ENCODE results near the gene ADGRA1. TPM values are rescaled to one million over a fixed set of nuclear protein-coding genes. Genes with fewer than 3 reads are reported as not detected.

Gene ADGRA1
- total RNA-seq, 3 donors from 2014 or later: 0.10 TPM; not detected in 2

- TF ChIP-seq, protein P1, sequence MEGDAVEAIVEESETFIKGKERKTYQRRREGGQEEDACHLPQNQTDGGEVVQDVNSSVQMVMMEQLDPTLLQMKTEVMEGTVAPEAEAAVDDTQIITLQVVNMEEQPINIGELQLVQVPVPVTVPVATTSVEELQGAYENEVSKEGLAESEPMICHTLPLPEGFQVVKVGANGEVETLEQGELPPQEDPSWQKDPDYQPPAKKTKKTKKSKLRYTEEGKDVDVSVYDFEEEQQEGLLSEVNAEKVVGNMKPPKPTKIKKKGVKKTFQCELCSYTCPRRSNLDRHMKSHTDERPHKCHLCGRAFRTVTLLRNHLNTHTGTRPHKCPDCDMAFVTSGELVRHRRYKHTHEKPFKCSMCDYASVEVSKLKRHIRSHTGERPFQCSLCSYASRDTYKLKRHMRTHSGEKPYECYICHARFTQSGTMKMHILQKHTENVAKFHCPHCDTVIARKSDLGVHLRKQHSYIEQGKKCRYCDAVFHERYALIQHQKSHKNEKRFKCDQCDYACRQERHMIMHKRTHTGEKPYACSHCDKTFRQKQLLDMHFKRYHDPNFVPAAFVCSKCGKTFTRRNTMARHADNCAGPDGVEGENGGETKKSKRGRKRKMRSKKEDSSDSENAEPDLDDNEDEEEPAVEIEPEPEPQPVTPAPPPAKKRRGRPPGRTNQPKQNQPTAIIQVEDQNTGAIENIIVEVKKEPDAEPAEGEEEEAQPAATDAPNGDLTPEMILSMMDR (IDR thresholded peaks at IDR 0.05): no peak
- H3K36me3 ChIP-seq (ENCODE audit: low read depth): no peaks in the 10 kb centered on the region
- peaks cover 3% of the 10 kb centered on the region for H3K4me1 ChIP-seq (ENCODE audit: low read depth)
- intact Hi-C loops (cut with DNase I, micrococcal nuclease): no loop called here
- H3K4me3 ChIP-seq: no peak overlapping the region
- DNase-seq: no peak
- ATAC-seq: no peak
- peaks cover 4% of the 10 kb centered on the region for H3K9me3 ChIP-seq
Observed at GRCh38 chr10:133102415-133103095, 14.8 kb downstream of the ADGRA1 start.

- peaks cover 11% of the 10 kb centered on the region for H3K9me3 ChIP-seq
- peaks cover 3% of the 10 kb centered on the region for H3K4me1 ChIP-seq (ENCODE audit: low read depth)
- no peak overlapping the region for H3K4me3 ChIP-seq
- no peak for DNase-seq
- no peaks in the 10 kb centered on the region for H3K36me3 ChIP-seq (ENCODE audit: low read depth)
- TF ChIP-seq, protein P1 (IDR thresholded peaks at IDR 0.05): no peak
- intact Hi-C loops (cut with DNase I, micrococcal nuclease): no loop called here
- ATAC-seq: no peak
Observed at GRCh38 chr10:133103311-133103910, 15.7 kb downstream of the ADGRA1 start.

GRCh38 chr10:133104068-133104962, 16.6 kb downstream of the ADGRA1 start:
- DNase-seq: no peak
- intact Hi-C loops (cut with DNase I, micrococcal nuclease): no loop called here
- no peak for ATAC-seq
- Histone ChIP-seq H3K9me3 (peaks cover 11% of the 10 kb centered on the region), H3K4me3 (no peak overlapping the region), H3K4me1 (ENCODE audit: low read depth) (peaks cover 3% of the 10 kb centered on the region), H3K36me3 (ENCODE audit: low read depth) (no peaks in the 10 kb centered on the region)
- TF ChIP-seq, protein P1 (IDR thresholded peaks at IDR 0.05): no peak

DNA sequence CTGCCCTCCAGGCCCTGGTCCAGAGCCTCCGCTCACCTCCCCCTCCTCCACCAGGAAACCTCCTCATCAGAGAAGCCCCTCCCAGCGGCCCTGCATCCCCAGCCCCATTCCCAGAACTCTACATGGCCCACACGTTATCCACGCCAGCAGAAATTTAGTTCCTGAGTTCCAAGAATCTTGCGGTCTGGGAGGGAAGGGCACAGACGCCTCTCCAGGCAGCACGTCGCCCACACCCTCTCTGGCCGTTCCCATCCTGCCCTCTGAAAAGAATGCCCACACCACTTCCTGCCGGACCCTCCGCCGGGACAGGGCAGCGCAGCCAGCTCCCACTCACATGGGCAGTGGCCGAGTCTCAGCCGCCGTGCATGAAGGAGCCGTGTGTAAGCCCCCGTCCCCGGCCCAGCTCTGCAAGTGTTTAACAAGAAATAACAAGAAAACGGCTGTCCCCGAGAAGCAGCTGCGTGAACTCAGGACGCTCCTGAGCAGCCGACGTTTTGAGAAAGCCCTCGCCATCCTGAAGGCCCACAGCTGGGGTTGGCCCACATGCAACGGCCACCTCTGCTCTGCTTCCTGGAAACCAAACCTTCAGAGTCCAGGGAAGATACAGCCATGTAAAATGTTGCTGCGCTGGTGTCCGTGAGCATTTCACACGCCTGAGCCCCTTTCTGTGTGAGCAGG, 17.4 kb downstream of the ADGRA1 start:
- intact Hi-C loops (cut with DNase I, micrococcal nuclease): no loop called here
- Histone ChIP-seq H3K4me1 (ENCODE audit: low read depth) (peaks cover 3% of the 10 kb centered on the region), H3K36me3 (ENCODE audit: low read depth) (no peaks in the 10 kb centered on the region), H3K9me3 (peaks cover 11% of the 10 kb centered on the region), H3K4me3 (no peak overlapping the region)
- DNase-seq: no peak
- ATAC-seq: no peak
- TF ChIP-seq, protein P1 (IDR thresholded peaks at IDR 0.05): no peak

DNA sequence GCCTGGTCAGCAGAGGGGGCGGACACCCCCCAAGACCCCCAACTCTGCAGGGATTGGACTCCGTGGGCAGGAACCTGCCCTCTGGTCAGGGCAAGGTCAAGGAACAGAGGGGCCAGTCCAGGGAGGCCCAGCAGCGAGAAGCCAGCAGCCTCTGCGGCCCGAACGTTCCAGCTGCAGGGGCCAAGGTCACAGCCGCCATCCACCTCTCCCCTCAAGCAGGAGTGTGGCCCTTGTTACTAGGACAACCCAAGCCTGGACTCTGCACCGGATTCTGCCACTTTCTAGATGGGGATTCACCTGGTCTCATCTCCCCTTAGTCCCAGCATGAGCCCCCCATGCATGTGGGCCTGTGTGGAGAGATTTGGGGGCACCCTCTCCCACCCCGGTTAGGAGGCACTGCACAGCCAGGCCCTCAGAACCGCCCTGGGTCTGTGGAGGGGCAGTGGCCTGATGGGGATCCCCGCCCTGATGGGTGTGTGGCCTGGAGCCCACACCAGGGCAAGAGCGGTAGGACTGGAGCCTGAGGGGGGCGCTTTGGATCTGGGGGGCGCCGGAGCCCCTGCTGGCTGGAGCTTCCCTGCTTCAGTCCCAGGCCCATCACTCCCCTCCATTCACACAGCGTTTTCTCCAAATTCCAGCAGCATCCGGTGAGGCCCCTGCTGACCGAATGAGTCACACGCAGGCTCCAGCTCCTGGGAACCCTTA, 18.1 kb downstream of the ADGRA1 start:
- TF ChIP-seq, protein P1 (IDR thresholded peaks at IDR 0.05): no peak
- intact Hi-C loops (cut with DNase I, micrococcal nuclease): no loop called here
- DNase-seq (no peak), ATAC-seq (no peak)
- Histone ChIP-seq H3K4me3 (no peak overlapping the region), H3K36me3 (ENCODE audit: low read depth) (no peaks in the 10 kb centered on the region), H3K4me1 (ENCODE audit: low read depth) (peaks cover 2% of the 10 kb centered on the region), H3K9me3 (peaks cover 11% of the 10 kb centered on the region)

Data from mucosa of descending colon (tissue), 3 donors.